ENCODE results near the gene CEP95.
"Not testable (repeated sequence)": the region's sequence is repeated elsewhere in the genome, so short reads cannot be mapped to it uniquely, and the experiment has no call there.

The CEP95 gene

DNA sequence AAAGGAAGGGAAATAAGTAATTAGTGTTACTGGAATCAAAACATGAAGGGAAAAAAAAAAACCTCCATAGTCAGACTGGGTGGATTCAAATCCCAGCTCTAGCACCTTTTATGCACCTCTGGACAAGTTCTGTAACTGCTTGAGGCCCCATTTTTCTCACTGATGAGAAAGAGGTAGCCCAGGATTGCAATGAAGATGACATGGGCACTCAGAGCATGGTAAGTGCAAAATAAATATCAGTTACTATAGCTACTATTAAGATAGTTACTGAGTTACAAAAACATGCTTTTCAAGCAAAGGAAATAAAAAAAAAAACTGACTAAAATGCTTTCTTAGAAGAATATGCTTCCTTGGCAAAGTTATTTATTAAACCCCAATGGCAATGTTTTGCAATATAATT is 58.8 kb downstream of the CEP95 start:
- DNase-seq (ENCODE audit: extremely low read depth in 1 of 2, low read depth in 1 of 2) = no peak

DNA sequence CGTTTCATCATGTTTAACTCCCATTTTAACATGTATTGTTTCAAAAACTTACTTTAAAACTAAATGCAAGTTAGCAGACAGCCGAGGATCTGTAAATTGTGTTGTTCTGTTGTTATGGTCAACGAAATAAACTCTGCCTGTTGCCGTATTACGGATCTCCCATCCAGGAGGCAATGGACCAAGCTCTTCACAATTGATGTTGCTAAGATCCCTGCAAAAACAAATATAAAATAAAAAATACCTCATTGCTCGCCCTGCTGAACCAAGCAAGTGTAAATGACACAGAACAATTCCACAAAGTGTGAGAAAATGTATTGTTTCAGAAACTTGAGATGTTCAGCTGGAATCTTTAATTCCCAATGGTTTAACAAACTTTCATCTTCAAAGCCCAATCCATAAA is 65.0 kb downstream of the CEP95 start:
- DNase-seq (ENCODE audit: extremely low read depth in 1 of 2, low read depth in 1 of 2) = no peak

DNA sequence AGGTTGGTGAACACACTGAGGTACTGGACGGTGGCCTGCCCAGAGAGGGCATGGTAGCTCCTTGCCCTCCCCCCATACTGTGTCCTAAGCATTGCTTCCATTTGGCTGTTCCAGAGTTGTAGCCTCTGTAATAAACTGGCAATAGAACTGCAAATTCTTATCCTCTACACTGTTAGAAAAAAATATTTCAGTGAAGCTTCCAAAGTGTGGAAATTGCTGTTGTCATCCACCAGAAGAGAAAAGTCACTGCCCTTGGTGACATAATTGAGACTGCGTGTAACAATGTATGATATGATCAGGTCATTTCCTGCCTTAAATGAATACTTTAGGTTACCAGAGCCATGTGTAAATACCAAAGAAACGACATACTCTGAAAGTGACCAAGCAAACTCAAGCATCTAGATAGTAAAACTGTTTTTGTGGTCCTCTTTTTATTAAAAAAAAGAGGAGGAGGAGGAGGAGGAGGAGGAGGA is 65.9 kb downstream of the CEP95 start:
- DNase-seq (ENCODE audit: extremely low read depth in 1 of 2, low read depth in 1 of 2) = no peak

DNA sequence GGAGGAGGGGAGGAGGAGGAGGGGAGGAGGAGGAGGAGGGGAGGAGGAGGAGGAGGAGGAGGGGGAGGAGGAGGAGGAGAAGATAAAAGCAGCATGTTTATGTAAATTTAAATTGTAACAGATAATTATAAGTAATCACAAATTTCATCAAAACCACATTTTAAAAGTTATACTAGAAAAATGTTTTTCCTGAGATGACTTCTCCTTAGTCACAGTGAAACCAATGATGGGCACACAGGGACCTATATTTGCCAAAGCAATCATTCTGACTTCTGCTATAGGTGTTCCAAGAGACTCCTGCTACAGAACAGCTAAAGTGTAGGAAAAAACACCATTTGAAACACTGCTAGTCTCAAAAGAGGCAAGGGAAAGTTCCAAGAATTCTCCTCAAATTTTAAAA is 66.4 kb downstream of the CEP95 start:
- DNase-seq (ENCODE audit: extremely low read depth in 1 of 2, low read depth in 1 of 2) = no peak

DNA sequence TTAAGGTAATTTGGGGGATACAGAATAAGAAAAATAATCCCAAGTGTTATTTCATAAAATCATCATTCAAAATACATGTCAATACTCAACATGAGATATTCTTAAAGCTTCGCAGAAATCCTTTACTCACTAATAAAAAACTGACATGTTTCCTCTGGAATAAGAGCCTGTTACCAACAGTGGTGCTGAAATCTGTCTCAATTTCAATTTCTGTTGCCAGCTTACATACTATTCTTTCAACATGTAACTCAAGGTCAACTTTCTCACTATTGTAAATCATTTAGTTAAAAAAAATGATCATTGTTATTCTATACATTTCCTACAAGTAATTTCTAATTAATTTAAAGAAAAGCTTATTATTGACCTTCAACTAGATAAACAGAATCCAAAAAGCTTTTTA is 67.9 kb downstream of the CEP95 start:
- no peak for DNase-seq (ENCODE audit: extremely low read depth in 1 of 2, low read depth in 1 of 2)

DNA sequence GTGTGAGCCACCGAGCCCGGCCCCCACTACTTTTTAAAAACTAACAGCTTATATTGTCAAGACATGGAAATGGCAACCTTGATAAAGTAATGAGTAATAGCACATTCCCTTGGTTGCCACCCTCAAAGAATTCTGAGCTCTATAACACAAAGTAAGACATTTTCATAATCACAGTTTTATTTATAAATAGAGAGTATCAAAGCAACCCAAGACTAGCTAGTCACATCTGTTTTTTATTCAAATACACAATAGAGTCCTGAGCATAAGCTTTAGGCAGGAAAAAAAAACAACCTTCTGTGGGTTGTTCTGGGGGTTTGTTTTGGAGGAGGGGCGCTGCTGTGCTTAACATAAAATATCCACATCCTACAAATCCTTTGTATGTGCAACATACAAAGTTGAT is 68.7 kb downstream of the CEP95 start:
- no peak for DNase-seq (ENCODE audit: extremely low read depth in 1 of 2, low read depth in 1 of 2)

DNA sequence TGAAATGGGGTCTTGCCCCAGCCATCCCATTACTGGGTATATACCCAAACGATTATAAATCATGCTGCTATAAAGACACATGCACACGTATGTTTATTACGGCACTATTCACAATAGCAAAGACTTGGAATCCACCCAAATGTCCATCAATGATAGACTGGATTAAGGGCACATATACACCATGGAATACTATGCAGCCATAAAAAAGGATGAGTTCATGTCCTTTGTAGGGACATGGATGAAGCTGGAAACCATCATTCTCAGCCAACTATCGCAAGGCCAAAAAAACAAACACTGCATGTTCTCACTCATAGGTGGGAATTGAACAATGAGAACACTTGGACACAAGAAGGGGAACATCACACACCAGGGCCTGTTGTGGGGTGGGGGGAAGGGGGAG is 70.2 kb downstream of the CEP95 start:
- DNase-seq (ENCODE audit: extremely low read depth in 1 of 2, low read depth in 1 of 2) = not testable (repeated sequence)

DNA sequence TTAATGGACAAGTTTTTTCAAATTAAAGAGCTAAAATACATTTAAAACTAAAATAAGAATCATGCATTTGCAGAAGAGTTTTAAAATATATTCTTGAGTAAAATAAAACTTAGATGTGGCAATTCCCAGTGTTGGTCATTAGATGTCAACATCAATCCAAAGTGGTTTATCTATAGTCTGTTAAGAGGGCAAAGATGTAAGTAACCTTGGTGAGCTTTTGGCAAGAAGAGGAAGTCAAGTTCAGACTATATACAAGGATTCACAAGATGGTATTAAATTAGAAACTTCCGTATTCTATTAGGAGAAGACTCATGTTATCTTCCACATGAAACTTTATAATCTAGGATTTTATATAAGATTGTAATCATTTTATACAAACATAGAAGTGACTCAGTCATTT is 73.1 kb downstream of the CEP95 start:
- DNase-seq (ENCODE audit: extremely low read depth in 1 of 2, low read depth in 1 of 2) = no peak

DNA sequence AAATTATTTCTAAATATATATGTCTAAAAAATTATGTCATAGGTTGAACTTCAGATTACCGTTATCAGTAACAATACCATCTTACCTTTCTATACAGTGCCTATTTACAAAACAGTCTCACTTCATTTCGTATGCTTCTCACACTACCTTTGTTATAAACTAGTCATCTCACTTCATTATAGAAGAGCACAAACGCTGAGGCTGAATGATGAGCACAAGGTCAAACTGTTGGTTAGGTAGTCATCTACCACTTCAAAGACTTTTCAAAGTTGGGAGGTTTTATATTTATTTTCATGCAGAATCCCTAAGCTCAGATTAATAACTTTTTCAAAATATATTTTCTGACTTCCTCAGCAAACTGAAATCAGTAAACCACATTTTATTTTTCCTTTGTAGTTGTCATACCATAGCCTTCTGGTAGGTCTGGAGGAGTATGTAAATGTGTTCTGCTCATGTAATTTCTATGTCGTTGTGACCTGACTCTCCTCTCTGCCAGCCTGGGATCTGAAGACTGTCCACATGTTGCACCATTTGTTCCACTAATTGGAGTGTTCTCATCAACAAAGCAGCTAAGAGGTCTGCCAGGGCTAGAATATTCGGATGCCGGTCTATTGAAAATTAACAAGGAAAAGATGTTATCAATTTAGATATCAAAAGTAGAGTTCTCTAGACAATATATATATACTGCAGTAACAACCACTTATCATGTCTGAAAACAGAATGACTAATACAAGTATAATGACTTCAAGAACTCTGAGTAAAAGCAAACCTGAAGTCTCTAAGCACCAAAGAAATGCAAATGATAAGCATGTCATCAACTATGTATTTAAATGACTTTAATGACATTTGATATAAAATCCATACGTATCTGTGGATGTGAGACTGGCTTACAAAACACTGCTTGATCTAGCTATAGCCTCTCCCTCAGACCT is 73.9 kb downstream of the CEP95 start:
- no peak for DNase-seq (ENCODE audit: extremely low read depth in 1 of 2, low read depth in 1 of 2)

DNA sequence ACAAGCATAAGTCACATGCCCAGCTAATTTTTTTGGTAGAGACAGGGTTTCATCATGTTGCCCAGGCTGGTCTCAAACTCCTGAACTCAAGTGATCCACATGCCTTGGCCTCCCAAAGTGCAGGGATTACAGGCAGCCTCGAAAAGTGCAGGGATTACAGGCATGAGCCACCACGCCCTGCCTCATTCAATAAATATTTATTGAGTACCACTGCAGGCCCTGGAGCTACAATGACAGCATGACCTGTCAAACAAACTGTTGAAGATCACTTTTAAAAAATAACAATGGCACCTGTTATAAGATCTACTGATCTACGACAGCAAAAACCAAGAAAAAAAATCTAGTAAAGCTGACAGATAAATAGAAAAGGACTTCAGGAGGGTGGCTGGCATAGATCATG is 76.3 kb downstream of the CEP95 start:
- no peak for DNase-seq (ENCODE audit: extremely low read depth in 1 of 2, low read depth in 1 of 2)

DNA sequence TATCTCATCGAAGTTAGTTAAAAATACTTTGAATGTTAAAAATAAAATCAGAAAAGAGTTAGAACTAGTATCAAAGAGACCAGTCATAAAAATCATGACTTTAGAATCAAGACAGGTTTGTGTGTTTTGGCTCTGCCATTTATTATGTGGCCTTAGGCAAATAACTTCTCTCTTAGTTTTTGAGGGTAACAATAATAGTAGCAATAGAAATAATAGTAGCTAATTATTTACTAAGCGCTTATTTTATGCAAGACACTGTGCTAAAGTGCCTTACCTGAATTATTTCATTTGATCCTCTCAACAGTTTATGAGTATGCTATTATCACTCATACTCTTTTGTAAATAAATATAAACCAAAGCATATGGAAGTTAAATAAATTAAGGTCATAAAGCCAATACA is 78.4 kb downstream of the CEP95 start:
- no peak for DNase-seq (ENCODE audit: extremely low read depth in 1 of 2, low read depth in 1 of 2)
